Neural cell (in vitro differentiated cells): ENCODE data around the gene GALNT10.

Experiments
- CTCF ChIP-seq: fragments of 450-650 bp; IDR thresholded peaks from 2 replicates; pipeline ENCODE4 v1.5.1; 2014; ENCODE audit warnings: antibody characterized with exemption, mild to moderate bottlenecking, moderate library complexity; ENCODE audit not compliant: poor library complexity, severe bottlenecking
- RAD21 ChIP-seq: fragments of 450-650 bp; conservative IDR thresholded peaks from 2 replicates; pipeline ENCODE4 v1.6.1; 2014; ENCODE audit warnings: antibody characterized with exemption, mild to moderate bottlenecking, moderate library complexity

- no peak for TF ChIP-seq RAD21
- TF ChIP-seq CTCF: no peak
These were observed 120.8 kb downstream of the GALNT10 start for GRCh38 chr5:154311362-154311761.
